Measurements from ENCODE around the gene MBNL3.

DNA sequence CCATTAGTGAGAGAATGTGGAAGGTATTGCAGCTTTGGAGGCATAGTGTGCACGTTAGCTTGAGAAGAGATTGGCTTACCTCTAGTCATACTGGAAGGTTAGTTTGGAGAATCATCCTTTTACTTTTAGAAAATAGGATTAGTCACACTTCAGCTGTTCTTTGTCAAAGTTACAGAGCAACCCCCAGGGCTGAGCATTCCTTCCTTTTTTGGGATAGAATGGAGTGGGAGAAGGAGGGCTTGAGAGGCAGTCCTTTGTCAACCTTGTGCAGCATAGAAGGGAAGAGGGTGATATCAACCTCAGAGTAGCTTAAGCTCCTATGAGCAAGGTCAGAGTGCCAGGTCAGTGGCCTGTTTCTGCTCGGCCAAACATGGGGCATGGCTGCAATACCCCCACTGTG is 8.6 kb upstream of the MBNL3 start:
- TF ChIP-seq, protein P1, sequence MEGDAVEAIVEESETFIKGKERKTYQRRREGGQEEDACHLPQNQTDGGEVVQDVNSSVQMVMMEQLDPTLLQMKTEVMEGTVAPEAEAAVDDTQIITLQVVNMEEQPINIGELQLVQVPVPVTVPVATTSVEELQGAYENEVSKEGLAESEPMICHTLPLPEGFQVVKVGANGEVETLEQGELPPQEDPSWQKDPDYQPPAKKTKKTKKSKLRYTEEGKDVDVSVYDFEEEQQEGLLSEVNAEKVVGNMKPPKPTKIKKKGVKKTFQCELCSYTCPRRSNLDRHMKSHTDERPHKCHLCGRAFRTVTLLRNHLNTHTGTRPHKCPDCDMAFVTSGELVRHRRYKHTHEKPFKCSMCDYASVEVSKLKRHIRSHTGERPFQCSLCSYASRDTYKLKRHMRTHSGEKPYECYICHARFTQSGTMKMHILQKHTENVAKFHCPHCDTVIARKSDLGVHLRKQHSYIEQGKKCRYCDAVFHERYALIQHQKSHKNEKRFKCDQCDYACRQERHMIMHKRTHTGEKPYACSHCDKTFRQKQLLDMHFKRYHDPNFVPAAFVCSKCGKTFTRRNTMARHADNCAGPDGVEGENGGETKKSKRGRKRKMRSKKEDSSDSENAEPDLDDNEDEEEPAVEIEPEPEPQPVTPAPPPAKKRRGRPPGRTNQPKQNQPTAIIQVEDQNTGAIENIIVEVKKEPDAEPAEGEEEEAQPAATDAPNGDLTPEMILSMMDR (IDR thresholded peaks at IDR 0.05): no peak
- TF ChIP-seq POLR2A (IDR thresholded peaks at IDR 0.05) (no peak), POLR2AphosphoS5 (IDR thresholded peaks at IDR 0.05) (no peak), EP300 (IDR thresholded peaks at IDR 0.05; ENCODE audit: low read depth) (no peak)
